Fibroblast of the aortic adventitia (primary cell): ENCODE results near the gene PTPRR. TPM values are rescaled to one million over a fixed set of nuclear protein-coding genes. Genes with fewer than 3 reads are reported as not detected.

Experiments
- DNase-seq: peaks from one replicate; pipeline ENCODE4 v3.0.0-alpha.2; 2010; ENCODE audit warnings: low read depth
- H3K4me3 ChIP-seq: 2 replicates; pipeline ENCODE4 v1.5.1; 2011; ENCODE audit warnings: low read depth, mild to moderate bottlenecking, control low read depth, low read length, moderate library complexity
- CTCF ChIP-seq: IDR thresholded peaks from 2 replicates; pipeline ENCODE4 v1.5.1; 2011; ENCODE audit warnings: mild to moderate bottlenecking, low read length, control low read depth, inconsistent platforms; ENCODE audit not compliant: insufficient read depth
- total RNA-seq: library from RNA; depleted of rRNA; stranded (reverse); fragments of >200 nt; gene quantifications from 2 replicates; pipeline ENCODE4 v1.2.3, GENCODE V29; 2012; ENCODE audit warnings: low replicate concordance

The PTPRR gene
- total RNA-seq, 1 donor, result 1.4 TPM

- no peak for TF ChIP-seq CTCF
- H3K4me3 ChIP-seq, result no peak overlapping the region
- DNase-seq, result no peak
Observed at GRCh38 chr12:70847871-70848270, 72.7 kb downstream of the PTPRR start.

- no peak overlapping the region for H3K4me3 ChIP-seq
- TF ChIP-seq CTCF, result no peak
- no peak for DNase-seq
Observed at GRCh38 chr12:70845268-70845667, 75.3 kb downstream of the PTPRR start.

- no peak overlapping the region for H3K4me3 ChIP-seq
- TF ChIP-seq CTCF, result no peak
- no peak for DNase-seq
Observed at GRCh38 chr12:70843363-70843762, 77.2 kb downstream of the PTPRR start.

GRCh38 chr12:70842942-70843341 lies 77.6 kb downstream of the PTPRR start:
- no peak for DNase-seq
- TF ChIP-seq CTCF, result no peak
- H3K4me3 ChIP-seq, result no peak overlapping the region

GRCh38 chr12:70842136-70842535 lies 78.4 kb downstream of the PTPRR start:
- no peak for DNase-seq
- no peak for TF ChIP-seq CTCF
- no peak overlapping the region for H3K4me3 ChIP-seq

GRCh38 chr12:70840656-70841350 lies 79.7 kb downstream of the PTPRR start:
- H3K4me3 ChIP-seq, result no peak overlapping the region
- no peak for TF ChIP-seq CTCF
- no peak for DNase-seq

GRCh38 chr12:70839544-70839943 lies 81.0 kb downstream of the PTPRR start:
- TF ChIP-seq CTCF, result no peak
- DNase-seq, result no peak
- no peak overlapping the region for H3K4me3 ChIP-seq
